ENCODE data around the gene HOXD10.

The HOXD10 gene

DNA sequence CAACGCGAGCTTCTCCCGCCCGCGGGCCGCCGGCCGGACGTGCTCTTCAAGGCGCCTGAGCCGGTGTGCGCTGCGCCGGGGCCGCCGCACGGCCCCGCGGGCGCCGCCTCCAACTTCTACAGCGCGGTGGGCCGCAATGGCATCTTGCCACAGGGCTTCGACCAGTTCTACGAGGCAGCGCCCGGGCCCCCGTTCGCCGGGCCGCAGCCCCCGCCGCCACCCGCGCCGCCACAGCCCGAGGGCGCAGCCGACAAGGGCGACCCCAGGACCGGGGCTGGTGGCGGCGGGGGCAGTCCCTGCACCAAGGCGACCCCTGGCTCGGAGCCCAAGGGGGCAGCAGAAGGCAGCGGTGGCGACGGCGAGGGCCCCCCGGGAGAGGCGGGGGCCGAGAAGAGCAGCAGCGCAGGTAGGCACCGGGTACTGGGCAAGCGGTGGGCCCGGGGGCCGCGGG, 8.8 kb upstream of the HOXD10 start:
- DNase-seq = no peak

DNA sequence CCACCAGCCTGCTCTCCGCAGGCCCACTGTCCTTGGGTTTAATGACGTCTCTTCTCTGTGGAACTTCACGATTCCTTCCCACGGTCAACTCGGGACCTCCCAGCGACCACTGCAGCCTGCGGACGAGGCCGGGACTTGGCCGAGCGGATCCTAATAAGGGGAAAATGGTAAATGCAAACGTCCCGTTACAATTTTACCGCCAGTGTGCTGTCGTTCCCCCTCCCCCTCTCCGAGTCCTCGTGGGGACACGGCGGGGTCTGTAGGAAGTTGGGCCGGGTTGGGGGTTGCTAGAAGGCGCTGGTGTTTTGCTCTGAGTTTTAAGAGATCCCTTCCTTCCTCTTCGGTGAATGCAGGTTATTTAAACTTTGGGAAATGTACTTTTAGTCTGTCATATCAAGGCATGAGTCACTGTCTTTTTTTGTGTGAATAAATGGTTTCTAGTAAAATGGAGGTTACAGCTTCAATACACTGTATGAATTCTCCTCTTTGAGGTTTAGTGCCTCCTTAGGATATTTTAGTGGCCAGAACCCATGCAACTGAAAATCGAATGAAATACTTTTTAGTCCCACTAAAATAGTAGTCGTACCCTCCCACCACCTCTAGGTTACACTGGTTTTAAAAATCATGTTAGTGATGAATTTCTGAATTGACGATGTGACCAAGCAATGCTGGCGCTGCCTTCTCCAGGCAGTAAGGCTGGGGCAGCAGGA, 7.2 kb upstream of the HOXD10 start:
- DNase-seq = no peak

DNA sequence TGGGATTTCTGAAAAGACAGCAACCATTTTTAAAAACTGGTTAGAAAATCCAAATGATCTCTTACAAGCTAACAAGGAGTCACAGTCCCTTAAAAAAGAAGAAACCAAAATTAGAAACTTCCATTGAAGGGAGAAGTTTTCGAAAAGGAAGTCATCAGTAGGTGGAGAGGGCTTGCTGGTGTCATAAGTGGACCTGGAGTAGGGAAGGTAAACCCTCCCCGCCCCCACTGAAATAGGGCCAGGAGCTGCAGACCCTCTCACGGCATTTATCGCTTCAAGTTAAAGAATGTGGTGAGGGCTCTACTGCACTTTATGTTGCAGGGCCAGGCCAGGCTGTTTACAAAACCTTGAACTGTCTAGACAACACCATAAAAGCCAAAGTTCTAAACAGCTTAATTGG, 6.6 kb upstream of the HOXD10 start:
- no peak for DNase-seq

DNA sequence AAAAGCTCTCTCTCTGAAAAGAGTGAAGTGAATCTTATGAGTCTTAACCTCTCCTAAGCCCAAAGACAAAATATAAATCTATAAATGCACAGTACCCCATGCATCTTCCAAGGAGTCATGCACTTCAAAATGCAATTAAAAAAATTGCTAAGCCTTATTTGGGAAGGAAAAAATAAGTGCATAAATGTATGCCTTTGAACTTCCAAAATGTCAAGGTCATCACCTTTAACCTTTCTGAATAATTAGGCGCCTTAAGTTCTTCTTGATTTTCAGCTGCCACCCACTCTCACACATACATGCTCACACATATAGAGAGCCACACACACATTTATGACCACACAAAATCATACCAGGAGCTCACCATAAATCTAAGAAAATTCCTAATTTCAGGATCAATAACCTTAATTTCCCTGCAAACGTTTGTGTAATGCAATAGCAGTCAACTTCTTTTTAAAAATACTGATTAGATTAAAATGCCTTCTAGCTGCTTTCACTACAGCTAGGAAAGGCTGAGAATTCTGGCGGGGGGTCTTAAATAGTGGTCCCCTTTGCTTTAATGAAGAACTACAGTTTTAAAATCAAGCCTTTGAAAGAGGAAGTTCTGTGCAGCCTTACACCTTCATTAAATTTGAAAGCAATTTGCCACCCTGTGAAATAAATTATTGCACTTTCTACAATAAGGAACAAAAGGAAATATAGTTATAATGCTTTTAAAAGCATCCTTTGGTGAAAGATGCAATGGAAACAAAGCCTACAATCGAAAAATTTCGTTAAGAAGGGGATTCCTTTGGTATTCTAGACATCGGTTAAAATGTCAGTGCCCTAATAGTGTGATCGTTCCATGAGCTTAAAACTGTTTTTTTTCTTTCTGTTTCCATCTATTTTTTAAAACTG, 5.9 kb upstream of the HOXD10 start:
- no peak for DNase-seq

DNA sequence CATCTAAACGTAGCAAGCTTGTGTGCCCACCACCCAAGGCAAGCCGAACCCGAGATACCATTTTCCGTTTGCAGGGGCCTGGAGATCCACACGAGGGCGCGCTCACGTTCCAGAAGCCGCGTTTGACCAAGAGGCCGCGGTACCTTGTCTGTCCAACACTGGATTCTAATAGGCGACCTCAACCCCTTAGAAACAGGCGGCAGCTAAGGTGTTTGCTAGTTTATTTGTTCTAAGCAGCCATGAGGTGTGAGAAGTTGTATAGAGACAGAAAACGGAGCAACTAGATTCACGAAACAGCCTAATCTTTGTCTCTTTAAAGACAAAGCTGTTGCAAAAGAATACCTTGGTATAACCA, 5.3 kb upstream of the HOXD10 start:
- no peak for DNase-seq

DNA sequence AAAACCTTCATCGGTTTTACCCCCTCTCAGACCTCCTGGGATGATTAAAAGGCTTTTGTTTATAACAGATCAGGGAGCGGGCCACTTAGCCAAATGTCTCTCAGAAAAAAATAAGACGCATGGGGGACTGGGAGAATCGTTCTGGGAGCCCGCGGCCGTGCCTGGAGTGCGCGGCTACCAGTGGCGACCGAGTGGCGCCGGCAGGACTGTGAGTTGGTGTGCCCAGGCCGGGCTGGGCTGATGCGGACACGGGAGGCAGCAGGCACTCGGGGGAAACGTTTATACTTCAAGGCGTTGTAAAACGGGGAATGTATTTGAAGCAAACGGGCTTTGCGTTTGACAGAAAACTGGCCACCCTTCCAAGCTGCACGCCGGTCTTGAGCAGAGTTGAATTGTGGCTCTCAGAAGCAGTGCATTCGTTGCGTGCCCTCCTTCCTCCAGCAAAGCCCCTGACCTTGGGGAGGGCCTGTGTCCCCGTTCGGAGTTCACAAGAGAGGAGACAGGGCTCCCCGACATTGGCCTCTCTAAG, 4.7 kb upstream of the HOXD10 start:
- DNase-seq = no peak

DNA sequence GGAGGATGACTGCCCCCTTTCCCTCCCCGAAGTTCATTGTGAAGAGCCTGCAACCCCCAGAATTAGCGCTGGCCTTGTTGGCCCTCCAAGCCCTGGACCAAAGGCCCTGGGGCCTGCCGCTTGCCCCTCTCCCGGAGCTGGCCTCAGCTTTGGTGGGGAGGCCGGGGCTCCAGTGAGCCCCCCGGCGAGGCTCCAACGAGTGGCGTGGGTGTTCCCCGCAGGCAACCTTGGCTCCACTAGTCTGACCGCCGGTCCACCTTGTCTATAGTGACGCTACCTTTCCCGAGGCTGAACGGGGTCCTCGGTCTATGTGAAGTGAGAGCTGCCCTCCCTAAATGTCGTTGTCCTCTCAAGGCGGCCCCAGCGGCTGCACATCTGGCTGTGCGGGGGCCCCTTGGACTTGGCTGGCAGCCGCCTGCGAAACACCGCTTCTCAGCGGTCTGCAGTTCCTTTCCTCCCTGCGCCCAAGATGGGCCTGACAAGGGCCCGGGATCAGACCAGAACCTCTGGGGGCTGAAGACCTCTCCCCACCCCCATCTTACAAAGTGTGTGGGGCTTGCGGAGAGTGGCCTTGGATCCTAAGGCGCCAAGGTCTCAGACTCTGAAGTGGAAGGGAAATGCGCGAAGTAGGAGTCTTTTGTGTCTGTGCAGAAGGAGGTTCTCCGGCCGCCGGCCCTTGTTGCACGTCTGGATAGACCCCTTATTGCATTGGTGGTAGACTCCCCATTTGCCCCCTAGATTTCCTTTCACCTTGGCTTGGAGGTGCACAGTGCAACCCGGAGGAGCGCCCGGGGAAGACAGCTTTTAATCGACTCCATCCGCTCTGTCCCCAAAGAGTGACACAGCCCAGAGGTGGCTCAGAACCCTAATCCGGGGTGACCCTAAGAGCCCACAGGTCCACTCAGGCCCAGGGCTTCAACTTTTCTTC, 3.9 kb upstream of the HOXD10 start:
- no peak for DNase-seq

DNA sequence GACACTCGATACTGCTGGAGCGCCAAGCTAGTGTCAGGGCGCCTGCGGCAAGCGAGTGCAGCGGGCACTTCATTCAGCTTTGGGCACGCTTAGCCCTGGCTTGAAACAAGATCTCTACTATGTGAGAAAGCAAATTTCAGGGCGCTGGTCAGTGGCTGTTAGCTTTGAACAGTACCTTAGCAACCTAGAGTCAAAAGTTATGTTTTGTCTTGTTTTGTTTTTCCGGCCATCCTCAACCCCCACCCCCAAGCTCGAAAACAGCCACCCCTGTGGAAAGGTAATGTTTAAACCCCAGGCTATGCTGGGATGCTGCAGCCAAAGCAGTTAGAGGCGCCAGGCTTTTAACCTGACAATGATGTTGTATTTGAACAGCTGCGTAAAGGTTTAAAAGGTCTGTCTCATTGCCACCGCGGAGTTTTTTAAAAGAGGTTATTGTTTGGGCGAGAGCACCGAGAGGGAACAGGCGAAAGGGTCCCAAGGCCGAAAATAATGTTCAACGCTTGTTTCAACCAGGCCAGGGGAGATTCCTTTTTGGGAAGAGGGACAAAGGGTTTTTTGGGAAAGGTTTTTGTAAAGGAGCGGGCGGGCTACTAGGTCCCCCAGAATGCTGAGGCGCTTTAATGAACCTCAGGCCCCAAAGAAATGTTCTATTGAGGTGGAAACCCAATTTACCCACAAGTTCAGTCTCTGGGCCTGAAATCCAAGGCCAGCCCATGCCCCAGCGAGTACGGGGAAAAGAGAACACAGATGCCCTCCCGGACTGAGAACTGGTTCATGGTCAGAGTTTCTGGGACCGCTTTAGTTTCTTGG, 2.3 kb upstream of the HOXD10 start:
- no peak for DNase-seq

DNA sequence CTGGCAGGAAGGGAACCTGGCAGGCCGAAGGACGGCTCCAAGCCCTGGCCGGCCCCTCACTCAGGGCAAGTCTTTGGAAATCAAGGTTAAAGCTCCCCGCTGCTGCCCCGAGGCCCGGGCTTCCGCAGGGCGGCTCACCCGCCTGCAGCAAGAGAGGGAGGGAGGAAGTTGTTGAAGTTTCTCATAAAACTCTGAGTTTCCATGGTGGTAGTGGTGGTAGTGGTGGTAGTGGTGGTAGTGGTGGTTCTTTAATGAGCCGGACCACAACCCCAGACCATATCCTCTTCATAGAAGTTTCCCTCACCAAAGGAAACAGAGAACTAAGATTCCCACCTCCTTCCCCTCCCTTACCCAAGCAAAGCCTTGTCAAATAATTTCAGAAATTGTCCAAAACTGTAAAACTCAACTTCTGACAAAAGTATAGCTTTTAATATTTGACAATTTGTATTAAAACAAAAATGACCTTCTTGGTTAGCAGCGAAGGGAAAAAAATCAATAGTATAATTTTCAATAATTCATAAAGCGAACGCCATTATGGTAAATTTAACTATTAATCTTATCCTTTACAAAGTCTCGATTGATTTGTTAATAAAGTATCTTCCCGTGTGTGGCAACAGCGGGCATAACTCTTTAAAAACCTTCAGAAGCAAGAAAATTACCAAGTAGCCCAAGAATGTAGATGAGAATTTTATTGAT, 1.5 kb upstream of the HOXD10 start:
- no peak for DNase-seq

DNA sequence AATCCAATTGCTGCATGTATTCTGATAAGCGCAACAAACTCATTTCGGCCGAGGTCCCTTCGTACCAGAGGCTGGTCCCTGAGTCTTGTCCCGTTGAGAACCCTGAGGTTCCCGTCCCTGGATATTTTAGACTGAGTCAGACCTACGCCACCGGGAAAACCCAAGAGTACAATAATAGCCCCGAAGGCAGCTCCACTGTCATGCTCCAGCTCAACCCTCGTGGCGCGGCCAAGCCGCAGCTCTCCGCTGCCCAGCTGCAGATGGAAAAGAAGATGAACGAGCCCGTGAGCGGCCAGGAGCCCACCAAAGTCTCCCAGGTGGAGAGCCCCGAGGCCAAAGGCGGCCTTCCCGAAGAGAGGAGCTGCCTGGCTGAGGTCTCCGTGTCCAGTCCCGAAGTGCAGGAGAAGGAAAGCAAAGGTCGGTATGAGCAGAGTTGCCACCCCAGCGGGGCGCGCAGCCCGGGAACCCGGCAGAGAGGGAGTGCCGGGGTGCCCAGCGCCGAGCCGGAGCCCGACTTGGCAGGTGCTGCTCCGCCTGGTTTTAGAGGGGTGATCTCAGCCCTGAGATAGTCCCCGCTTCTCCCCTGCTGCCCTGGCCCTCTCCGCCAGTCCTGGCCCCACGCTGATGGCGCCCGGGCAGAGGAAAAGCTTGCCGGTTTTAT, 714 bp downstream of the HOXD10 start:
- no peak for DNase-seq

DNA sequence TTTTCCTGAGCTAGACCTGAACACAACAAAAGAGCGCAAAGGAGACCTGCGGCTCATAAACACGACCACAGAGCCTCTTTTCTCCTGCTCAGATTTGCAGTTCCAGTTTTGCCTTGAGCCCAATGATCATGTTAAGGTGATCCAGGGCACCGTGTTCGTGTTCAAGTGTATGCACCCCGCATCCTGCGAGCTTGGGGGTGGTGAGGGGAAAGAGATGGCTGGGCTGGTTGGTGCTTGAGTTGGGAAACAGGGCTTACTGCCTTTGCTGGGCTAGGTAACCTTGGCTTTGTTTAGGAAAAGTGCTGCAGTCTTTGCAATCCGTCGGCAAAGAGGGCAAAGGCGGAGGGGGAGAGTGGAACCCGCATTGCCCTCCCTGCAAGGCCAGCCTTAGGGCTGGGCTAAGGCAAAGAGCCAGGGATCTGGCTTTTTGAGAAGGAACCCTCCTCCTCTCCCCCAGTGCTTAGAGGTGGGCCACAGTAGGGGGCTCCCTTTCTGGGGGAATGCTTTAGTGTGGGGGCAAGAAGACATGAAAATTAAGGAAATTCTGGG, 1.3 kb downstream of the HOXD10 start:
- no peak for DNase-seq

DNA sequence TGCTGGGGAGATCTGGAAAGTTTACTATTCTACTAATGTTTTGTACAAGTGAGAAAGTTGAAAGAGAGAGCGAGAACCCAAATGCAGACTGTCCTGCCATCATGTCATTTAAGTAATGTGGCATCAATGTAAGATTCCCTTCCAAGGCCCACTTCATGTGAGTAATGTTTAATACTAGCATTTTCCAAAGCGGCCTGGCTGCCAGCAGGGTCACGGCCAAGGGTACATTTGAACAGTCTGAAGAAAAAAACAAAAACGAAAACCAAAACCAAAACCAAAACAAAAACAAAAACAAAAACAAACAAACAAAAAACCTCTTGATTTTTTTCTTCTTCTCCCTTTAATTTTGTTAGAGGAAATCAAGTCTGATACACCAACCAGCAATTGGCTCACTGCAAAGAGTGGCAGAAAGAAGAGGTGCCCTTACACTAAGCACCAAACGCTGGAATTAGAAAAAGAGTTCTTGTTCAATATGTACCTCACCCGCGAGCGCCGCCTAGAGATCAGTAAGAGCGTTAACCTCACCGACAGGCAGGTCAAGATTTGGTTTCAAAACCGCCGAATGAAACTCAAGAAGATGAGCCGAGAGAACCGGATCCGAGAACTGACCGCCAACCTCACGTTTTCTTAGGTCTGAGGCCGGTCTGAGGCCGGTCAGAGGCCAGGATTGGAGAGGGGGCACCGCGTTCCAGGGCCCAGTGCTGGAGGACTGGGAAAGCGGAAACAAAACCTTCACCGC, 2.2 kb downstream of the HOXD10 start:
- DNase-seq = no peak

DNA sequence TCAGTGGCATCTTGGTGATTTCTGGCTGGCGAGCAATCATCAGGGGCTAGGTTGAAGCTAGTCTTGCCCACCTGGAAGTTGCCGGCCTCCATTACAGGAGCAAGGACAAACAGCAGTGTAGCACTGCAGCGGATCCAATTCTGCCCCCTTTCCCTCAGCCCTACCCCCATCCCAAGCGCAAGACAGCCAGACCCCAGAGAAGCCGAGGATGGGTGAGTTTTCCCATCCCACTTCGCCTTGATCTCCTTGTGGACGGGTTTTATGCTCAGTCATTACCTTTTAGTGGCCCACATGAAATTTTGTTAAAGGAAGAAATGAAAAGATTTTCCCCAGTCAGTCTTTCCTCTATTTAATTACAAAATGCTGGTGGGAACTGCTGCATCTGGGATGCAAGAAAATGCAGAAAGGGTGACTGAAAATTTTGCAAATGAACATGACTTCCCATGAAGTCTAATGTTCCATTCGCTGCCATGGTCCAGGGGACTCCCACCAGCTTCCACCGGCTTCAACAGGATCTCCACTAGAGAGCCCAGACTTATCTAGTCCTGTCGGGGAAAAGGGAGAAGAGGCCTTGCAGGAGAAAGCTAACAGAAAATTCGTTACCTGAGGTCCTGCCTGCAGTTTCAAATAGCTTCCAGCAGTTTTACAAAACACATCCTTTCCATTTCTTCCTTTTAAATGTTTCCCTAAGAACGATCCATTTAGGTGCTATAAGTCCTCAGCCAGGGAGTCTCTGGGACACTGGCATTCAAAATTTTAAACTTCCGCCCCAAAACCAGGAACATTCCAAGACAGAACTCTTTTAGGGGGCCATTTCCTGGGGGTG, 4.0 kb downstream of the HOXD10 start:
- no peak for DNase-seq

DNA sequence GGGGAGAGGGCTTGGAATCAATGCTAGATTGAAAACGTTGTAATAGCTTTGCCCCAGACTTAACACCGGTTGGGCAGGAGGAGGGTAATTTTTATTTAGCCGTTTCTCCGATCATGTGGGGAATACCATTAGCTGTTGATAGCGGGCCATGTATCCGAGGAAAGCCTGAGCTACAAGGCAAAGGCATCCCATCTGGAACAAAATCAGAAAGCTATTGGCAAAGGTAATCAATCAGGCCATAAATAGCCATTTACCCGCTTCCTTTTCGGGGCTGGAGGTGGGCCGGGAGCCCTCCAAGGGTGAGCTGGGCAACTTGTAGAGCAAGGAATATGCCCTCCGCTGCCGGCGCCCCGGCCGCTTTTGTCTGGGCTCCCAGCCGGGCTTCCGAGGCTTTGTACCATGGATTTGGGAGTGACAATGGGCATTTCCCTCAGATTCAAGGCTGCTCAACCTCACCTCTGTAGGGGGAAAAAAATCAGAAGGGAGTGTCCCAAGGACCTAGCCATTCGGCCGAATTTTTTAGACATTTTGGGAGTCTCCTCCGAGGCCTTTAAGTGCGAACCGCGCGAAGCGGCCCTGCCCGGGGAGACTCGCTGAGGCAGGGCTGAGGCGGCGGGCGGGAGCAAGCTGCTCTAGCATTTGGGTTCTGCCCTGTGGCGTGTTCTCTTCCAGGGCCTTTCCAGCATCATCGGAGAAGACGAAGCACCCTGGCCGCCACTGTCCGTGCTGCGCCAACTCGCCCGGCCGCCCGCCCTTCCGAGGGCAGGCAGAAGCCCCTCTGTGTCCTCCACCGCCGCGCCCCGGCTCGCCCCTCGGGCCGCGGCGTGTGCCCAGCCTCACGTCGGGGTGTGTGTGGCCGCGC, 4.8 kb downstream of the HOXD10 start:
- no peak for DNase-seq

DNA sequence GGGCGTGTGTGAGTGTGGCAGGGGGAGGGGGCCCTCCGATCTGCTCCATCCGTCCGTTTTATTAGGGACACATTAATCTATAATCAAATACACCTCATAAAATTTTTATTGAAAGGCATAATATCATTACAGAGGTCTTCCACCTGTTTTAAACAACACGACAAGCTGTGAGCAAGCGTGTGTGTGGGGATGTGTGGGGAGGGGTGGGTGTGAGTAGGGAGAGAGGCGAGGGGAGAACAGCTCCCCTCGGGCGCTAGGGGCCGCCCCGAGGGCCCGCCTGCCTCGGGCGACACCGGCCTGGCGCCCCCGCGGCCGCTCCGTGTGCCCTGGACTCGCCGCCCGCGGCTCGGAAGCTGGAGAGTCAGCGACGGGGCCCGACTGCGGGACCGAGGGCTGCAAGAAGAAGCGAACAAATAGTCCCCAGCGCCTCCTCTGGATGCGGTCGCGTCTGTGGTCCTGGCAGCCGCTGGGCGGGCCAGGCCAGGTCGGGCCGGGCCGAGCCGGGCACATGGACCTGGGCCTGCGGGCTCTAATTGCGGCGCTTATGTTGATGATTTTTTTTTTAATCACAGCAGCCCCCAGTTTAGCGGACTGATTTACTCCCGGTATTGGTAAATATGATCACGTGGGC, 5.6 kb downstream of the HOXD10 start:
- no peak for DNase-seq

DNA sequence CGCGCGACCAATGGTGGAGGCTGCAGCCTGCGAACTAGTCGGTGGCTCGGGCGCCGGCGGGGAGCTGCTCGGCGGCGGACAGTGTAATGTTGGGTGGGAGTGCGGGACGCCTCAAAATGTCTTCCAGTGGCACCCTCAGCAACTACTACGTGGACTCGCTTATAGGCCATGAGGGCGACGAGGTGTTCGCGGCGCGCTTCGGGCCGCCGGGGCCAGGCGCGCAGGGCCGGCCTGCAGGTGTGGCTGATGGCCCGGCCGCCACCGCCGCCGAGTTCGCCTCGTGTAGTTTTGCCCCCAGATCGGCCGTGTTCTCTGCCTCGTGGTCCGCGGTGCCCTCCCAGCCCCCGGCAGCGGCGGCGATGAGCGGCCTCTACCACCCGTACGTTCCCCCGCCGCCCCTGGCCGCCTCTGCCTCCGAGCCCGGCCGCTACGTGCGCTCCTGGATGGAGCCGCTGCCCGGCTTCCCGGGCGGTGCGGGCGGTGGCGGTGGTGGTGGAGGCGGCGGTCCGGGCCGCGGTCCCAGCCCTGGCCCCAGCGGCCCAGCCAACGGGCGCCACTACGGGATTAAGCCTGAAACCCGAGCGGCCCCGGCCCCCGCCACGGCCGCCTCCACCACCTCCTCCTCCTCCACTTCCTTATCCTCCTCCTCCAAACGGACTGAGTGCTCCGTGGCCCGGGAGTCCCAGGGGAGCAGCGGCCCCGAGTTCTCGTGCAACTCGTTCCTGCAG, 6.3 kb downstream of the HOXD10 start, which contains the start of gene HOXD9:
HOXD9 (plus strand) TSS at position 37 of the 728 bp plus-strand sequence; CDS start at position 87, 50 bp downstream.
- DNase-seq = no peak
